VCaP (cell line): ENCODE results near the gene IFI30.
"Not testable (repeated sequence)": the region's sequence is repeated elsewhere in the genome, so short reads cannot be mapped to it uniquely, and the experiment has no call there.

ENCODE experiments used
- H3K27ac ChIP-seq: fragments of 450-650 bp; 2 replicates; pipeline ENCODE4 v1.5.1; 2017
- CTCF ChIP-seq: fragments of 450-650 bp; conservative IDR thresholded peaks from 2 replicates; pipeline ENCODE4 v1.5.1; 2017; ENCODE audit warnings: mild to moderate bottlenecking, moderate library complexity

Gene IFI30

GRCh38 chr19:18153556-18154134 is 20.0 kb upstream of the IFI30 start:
- TF ChIP-seq CTCF = no peak
- peak overlapping the region; percentile 95 for H3K27ac ChIP-seq

DNA sequence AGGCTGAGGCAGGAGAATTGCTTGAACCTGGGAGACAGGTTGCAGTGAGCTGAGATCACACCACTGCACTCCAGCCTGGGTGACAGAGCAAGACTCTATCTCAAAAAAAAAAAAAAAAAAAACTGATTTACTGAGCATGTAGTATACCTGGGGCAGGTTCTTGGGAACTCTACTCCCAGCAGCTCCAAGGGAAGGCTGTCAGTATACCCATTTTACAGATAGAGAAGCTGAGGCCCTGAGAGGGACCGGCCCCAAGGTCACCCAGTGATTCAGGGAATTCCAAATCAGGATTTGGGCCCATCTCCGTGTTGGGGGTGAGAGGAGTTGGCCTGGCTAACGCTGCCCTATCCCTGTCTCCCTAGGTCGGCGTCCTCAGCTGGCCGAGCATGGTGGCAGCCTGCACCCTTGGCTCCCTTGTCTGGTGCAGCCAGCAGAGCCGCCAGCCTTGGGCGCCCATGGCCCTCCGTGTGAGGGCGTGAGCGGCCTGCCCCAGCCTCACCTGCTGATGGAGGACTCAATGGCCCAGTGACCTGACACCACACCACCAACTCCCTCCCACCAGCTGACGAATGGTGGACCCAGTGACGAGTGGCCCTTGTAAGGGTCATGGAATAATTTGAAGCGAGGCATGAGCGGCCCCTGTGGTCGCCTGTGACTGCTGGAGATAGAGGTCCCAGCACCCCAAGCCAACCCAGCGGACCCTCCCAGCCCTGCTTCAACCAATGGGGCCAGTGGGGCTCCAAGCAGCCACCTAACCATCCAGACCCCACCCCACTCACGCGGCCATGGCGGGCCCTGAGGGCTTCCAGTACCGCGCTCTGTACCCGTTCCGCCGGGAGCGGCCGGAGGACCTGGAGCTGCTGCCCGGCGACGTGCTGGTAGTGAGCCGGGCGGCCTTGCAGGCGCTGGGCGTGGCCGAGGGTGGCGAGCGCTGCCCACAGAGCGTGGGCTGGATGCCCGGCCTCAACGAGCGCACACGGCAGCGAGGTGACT is 18.2 kb upstream of the IFI30 start:
- no peak for TF ChIP-seq CTCF
- H3K27ac ChIP-seq = peak overlapping the region; percentile 79

GRCh38 chr19:18156268-18156667 is 17.3 kb upstream of the IFI30 start:
- TF ChIP-seq CTCF = no peak
- H3K27ac ChIP-seq = peak overlapping the region; percentile 79

- peak overlapping the region; percentile 79 for H3K27ac ChIP-seq
- TF ChIP-seq CTCF = no peak
Measured at GRCh38 chr19:18156841-18157464, 16.7 kb upstream of the IFI30 start.

DNA sequence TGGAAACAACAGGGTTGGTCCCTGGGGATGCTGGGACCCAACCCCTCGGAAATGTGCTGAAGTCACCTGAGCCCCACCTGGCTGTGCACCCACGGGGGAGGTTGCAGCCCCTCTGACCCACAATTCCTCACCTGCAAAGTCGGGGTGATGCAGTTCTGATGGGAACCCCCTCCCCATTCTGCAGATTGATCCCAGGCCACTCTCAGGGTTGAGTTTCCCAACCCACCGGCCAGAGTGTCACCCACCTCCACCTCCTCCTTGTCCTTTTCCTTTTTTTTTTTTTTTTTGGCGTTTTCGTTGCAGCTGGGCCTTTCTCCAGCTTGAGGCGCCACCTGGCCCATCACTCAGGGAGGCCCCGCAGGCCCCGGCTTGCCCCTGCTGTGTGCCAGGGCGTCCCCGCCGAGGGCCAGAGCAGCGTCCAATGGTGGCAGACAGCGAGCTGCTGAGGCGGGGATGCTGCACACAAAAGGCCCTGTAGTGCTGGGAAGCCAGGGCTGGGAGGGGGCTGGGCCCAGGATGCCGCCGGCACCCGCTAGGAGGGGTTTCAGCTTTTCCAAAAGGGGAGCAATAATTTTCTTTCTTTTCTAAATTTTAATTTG is 16.0 kb upstream of the IFI30 start:
- no peak for TF ChIP-seq CTCF
- H3K27ac ChIP-seq = peak overlapping the region; percentile 79

DNA sequence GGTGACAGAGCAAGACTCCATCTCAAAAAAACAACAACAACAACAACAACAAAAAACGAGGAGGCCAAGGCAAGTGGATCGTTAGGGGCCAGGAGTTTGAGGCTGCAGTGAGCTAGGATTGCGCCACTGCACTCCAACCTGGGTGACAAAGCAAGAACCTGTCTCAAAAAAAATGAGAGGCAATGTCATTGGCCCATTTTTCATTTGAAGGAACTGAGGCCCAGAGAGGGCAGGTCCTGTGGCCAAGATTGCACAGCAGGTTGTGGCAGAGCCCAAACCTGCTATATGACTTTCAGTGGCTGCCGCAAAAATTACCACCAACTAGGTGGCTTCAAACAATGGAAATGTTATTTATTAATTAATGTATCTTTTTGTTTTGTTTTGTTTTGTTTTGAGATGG is 15.1 kb upstream of the IFI30 start:
- no peak for TF ChIP-seq CTCF
- peak overlapping the region; percentile 79; the same call in 1 of the 2 replicates for H3K27ac ChIP-seq

GRCh38 chr19:18159059-18159616 is 14.5 kb upstream of the IFI30 start:
- not testable (repeated sequence) for H3K27ac ChIP-seq
